Common myeloid progenitor, CD34-positive (primary cell): Measurements from ENCODE around the gene C2CD2.
A peak's percentile ranks its signal among the peaks of the same experiment; 100 is the strongest.

ENCODE experiments used
- CTCF ChIA-PET: fragments of 350-600 bp; sonication (Branson Sonifier 250); formaldehyde crosslinking; loops from one replicate; lab custom pipeline; 2021; ENCODE audit warnings: antibody characterized with exemption; lab: Charles Lee
- POLR2A ChIA-PET: fragments of 350-600 bp; sonication (Branson Sonifier 250); formaldehyde crosslinking; loops from one replicate; lab custom pipeline; 2021; ENCODE audit warnings: antibody characterized with exemption; lab: Charles Lee
- DNase-seq, 3 donors: peaks; one replicate each; pipeline versions ENCODE4 v3.0.0 to v3.0.0-alpha.2; 2013
- H3K27ac ChIP-seq, 2 experiments: 1 replicate in 1 of 2; 2 replicates in 1 of 2; pipeline ENCODE4 v1.7.0; 2013; ENCODE audit warnings: inconsistent platforms in 2 of 2, low read length in 2 of 2, mild to moderate bottlenecking in 2 of 2, low read depth in 1 of 2, moderate library complexity in 1 of 2; ENCODE audit not compliant: severe bottlenecking in 2 of 2, insufficient read depth in 1 of 2, poor library complexity in 1 of 2
- H3K27me3 ChIP-seq, 5 experiments: replicated peaks in 2 of 5; 1 replicate in 3 of 5; 2 replicates in 2 of 5; pipeline versions ENCODE4 v1.6.1 to v1.7.0; 2013; ENCODE audit warnings: low read length in 4 of 5, mild to moderate bottlenecking in 2 of 5, moderate library complexity in 2 of 5, inconsistent platforms in 1 of 5; ENCODE audit not compliant: insufficient read depth in 5 of 5, control insufficient read depth in 4 of 5
- H3K36me3 ChIP-seq, 4 experiments: 1 replicate in 2 of 4; 2 replicates in 2 of 4; pipeline versions ENCODE4 v1.6.1 to v1.7.0; 2013; ENCODE audit warnings: low read length in 3 of 4, control low read depth in 1 of 4, mild to moderate bottlenecking in 1 of 4; ENCODE audit not compliant: control insufficient read depth in 4 of 4, insufficient read depth in 4 of 4
- H3K4me1 ChIP-seq, 4 experiments: 1 replicate in 3 of 4; 2 replicates in 1 of 4; pipeline versions ENCODE4 v1.6.1 to v1.7.1; 2013; ENCODE audit warnings: low read length in 3 of 4, mild to moderate bottlenecking in 3 of 4, control low read depth in 1 of 4, inconsistent platforms in 1 of 4, moderate library complexity in 1 of 4; ENCODE audit not compliant: control insufficient read depth in 4 of 4, insufficient read depth in 4 of 4; ENCODE audit errors: control extremely low read depth in 1 of 4
- H3K4me3 ChIP-seq, 7 experiments: 1 replicate in 4 of 7; 2 replicates in 3 of 7; pipeline versions ENCODE4 v1.5.1 to v1.7.0; 2013; ENCODE audit warnings: mild to moderate bottlenecking in 7 of 7, low read length in 6 of 7, moderate library complexity in 6 of 7, inconsistent platforms in 2 of 7, low read depth in 2 of 7, control low read depth in 1 of 7; ENCODE audit not compliant: insufficient read depth in 4 of 7, control insufficient read depth in 1 of 7; ENCODE audit errors: extremely low read depth in 1 of 7
- H3K9me3 ChIP-seq, 5 experiments: 1 replicate in 4 of 5; 2 replicates in 1 of 5; pipeline versions ENCODE4 v1.6.1 to v1.7.1; 2013; ENCODE audit warnings: low read length in 4 of 5, mild to moderate bottlenecking in 2 of 5, inconsistent platforms in 1 of 5, low read depth in 1 of 5, moderate library complexity in 1 of 5; ENCODE audit not compliant: control insufficient read depth in 4 of 5, insufficient read depth in 2 of 5; ENCODE audit errors: control extremely low read depth in 1 of 5
- WGBS: methylation state at CpG from one replicate; pipeline ENCODE4 v1.1.5; 2013; ENCODE audit not compliant: insufficient coverage; 5-methylcytosine and 5-hydroxymethylcytosine counted together

Gene C2CD2

DNA sequence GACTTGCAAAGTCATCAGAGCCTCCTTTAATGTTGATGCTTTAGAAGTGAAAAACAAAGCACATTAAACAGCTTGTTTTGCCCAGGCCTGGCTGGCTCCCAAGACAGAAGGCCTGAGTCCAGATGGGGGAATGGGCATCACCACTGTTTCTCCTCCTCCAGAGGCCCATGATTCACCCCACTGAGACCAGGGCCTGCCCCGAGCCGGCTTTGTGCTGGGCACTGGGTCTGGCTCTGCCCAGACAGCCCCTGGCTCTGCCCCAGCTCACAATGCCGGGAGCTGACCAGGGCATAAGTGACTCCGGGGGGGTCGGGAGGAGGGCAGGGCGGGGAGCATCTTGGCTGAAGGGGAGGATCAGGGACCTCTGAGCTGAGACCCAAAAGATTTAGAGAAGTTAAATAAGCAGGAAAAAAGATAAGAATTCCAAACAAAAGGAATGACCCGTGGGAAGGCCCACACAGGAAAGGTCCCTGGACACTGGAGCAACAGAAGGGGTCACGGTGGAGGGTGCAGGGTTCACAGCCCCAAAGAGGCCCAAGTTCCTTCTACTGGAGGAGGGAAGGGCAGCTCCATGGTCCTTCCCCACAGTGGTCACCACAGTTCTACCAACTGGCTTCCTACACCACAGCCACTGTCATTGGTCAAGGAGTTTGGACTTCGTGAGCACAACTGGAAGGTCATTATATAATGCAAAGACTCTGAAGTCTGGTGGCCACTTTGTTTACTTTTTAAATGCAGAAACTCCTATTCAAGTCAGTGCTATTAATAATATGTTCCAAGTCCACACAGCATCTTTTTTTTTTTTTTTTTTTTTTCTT, 5.5 kb downstream of the C2CD2 start:
- Histone ChIP-seq H3K4me3 (no peak overlapping the region), H3K9me3 (no peaks in the 10 kb centered on the region), H3K4me1 (peaks cover 0 to 57% (median 37%) of the 10 kb centered on the region in 4 experiments), H3K27me3 (no peaks in the 10 kb centered on the region), H3K27ac (no peak overlapping the region), H3K36me3 (peaks cover 0 to 20% (median 0%) of the 10 kb centered on the region in 4 experiments)
- DNase-seq = peak in 1 of 3 donors; percentile 36
- ChIA-PET CTCF (interaction anchor here (2.9 kb wide), 1 partner anchor 15 kb away, joined by 16 read pairs; no protein-coding TSS in a partner anchor), POLR2A (interaction anchor here (0.5 kb wide), 1 partner anchor 24 kb away, joined by 5 read pairs; no protein-coding TSS in a partner anchor)
- 88% methylated on average over 4 of the region's 9 CpGs for WGBS

DNA sequence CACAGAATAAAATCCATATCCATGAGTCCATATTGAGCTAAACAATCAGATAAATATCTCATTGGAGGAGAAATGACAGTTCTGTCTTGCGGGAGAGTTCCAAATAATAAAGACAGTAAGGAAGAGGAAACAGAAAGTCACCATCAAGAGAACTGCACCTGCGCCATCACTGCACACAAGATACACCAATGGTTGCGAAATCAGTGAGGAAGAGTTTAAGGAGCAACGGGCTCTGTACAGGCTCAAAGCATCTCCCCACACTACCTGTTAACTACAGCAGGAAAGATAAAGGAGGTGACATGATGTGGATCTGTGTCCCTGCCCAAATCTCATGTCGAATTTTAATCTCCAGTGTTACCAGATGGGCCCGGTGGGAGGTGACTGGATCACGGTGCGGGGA, 7.8 kb downstream of the C2CD2 start:
- no peak overlapping the region for H3K4me3 ChIP-seq
- ChIA-PET CTCF (interaction anchor here (1.0 kb wide), 1 partner anchor 17 kb away, joined by 3 read pairs; no protein-coding TSS in a partner anchor), POLR2A (no interaction called here)
- H3K27ac ChIP-seq = no peak overlapping the region
- no peaks in the 10 kb centered on the region for H3K9me3 ChIP-seq
- 93% methylated on average over 3 of the region's 8 CpGs for WGBS
- peaks cover 0 to 36% (median 19%) of the 10 kb centered on the region in 4 experiments for H3K4me1 ChIP-seq
- H3K27me3 ChIP-seq = no peaks in the 10 kb centered on the region
- H3K36me3 ChIP-seq = peaks cover 0 to 15% (median 6%) of the 10 kb centered on the region in 4 experiments
- DNase-seq = no peak

DNA sequence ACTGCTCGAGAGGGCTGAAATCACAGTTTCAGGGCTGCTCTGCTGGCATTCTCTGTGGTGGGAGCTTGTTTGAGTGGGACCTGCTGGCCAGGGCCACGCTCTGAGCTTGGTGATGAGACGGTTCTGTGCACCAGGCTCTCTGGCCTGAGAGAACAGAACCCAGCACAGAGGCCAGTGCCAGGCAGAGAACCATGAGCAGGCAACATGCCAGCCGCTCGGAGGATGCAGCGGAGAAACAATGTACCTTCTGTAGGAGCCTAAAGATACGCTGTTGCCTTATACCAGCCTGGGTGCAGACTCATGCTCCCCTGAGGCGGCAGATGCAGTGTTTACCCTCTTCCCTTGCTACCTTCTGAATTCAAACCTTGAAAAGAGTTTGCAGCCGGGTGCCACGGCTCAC, 10.0 kb downstream of the C2CD2 start:
- peaks cover 3 to 30% (median 15%) of the 10 kb centered on the region in 4 experiments for H3K36me3 ChIP-seq
- 94% methylated on average over 10 of the region's 10 CpGs for WGBS
- H3K4me1 ChIP-seq = peaks cover 0 to 29% (median 16%) of the 10 kb centered on the region in 4 experiments
- no peak for DNase-seq
- H3K27ac ChIP-seq = no peak overlapping the region
- H3K4me3 ChIP-seq = no peak overlapping the region
- ChIA-PET CTCF (interaction anchor here (1.1 to 1.3 kb wide), 3 partner anchors 9 to 42 kb away, joined by 3 read pairs; no protein-coding TSS in a partner anchor), POLR2A (interaction anchor here (0.6 kb wide), 1 partner anchor 164 kb away, joined by 3 read pairs; no protein-coding TSS in a partner anchor)
- no peaks in the 10 kb centered on the region for H3K9me3 ChIP-seq
- no peaks in the 10 kb centered on the region for H3K27me3 ChIP-seq

DNA sequence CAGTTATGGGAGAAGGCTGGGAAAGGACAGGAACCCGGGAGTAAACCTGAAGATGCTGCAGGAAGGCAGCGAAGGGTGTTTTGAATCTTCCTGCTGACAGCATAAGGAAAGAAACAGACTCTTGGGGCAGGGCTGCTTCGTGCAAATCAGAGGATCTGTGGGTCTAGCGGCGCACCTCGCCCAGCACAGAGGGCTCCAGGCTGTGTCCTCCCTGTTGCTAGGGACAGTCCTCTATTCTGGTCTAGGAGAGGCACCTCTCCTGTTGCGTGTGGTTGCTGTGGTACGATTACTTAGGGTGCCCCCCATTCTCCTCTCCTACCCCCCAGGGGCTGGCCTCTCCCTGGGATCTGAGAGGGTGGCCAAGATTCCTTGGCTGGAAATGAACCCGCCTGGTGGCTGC, 11.4 kb downstream of the C2CD2 start:
- ChIA-PET CTCF (interaction anchor here (0.9 to 2.7 kb wide), 3 partner anchors 10 to 18 kb away, joined by 3 to 8 read pairs (median 3); no protein-coding TSS in a partner anchor), POLR2A (no interaction called here)
- no peak overlapping the region for H3K27ac ChIP-seq
- WGBS = 97% methylated on average over 3 of the region's 9 CpGs
- H3K27me3 ChIP-seq = no peaks in the 10 kb centered on the region
- no peak for DNase-seq
- H3K9me3 ChIP-seq = no peaks in the 10 kb centered on the region
- H3K36me3 ChIP-seq = peaks cover 3 to 30% (median 15%) of the 10 kb centered on the region in 4 experiments
- H3K4me1 ChIP-seq = peaks cover 0 to 16% (median 7%) of the 10 kb centered on the region in 4 experiments
- H3K4me3 ChIP-seq = no peak overlapping the region

DNA sequence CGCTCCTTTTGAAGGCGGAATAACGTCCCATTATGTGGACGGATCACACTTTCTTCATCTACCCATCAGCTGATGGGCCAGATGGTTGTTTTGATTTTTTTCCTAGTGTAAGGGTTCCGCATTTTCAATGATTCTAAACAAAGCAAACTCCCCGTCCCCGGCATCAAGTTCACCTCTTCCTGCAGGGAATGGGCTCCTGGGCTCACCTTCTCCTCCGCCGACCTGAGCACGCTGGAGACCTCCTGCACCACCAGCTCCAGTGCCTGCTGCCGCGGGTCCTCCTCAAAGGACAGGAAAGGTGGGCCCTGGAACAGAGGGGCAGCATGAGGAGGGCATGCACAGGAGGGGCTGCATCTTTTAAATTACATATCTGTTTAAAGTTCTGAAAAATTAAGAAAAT, 11.9 kb downstream of the C2CD2 start:
- Histone ChIP-seq H3K36me3 (peaks cover 3 to 30% (median 15%) of the 10 kb centered on the region in 4 experiments), H3K4me1 (peaks cover 0 to 14% (median 7%) of the 10 kb centered on the region in 4 experiments), H3K4me3 (no peak overlapping the region), H3K27me3 (no peaks in the 10 kb centered on the region), H3K27ac (no peak overlapping the region), H3K9me3 (no peaks in the 10 kb centered on the region)
- ChIA-PET CTCF (interaction anchor here (0.9 to 2.7 kb wide), 4 partner anchors 9 to 19 kb away, joined by 3 to 8 read pairs (median 4); no protein-coding TSS in a partner anchor), POLR2A (no interaction called here)
- WGBS = 98% methylated on average over 8 of the region's 12 CpGs
- DNase-seq = no peak

GRCh38 chr21:41940431-41940830, 13.4 kb downstream of the C2CD2 start:
- no CpG with 5 or more reads among the region's 3 CpGs for WGBS
- CTCF ChIA-PET = interaction anchor here (0.7 to 2.7 kb wide), 5 partner anchors 11 to 167 kb away, joined by 3 to 8 read pairs (median 3); no protein-coding TSS in a partner anchor
- no peak overlapping the region for H3K4me3 ChIP-seq
- peaks cover 0 to 2% (median 0%) of the 10 kb centered on the region in 4 experiments for H3K4me1 ChIP-seq
- H3K27ac ChIP-seq = no peak overlapping the region
- peaks cover 4 to 30% (median 16%) of the 10 kb centered on the region in 4 experiments for H3K36me3 ChIP-seq
- DNase-seq = no peak
- H3K27me3 ChIP-seq = no peaks in the 10 kb centered on the region
- POLR2A ChIA-PET = no interaction called here
- H3K9me3 ChIP-seq = no peaks in the 10 kb centered on the region
